GM18526 (cell line): ENCODE results near the gene ARHGEF19.

Experiments
- POLR2A ChIP-seq: IDR thresholded peaks from 3 replicates; pipeline ENCODE4 v1.6.1; 2011; ENCODE audit not compliant: insufficient read length; ENCODE audit errors: extremely low read depth

Gene ARHGEF19

GRCh38 chr1:16212251-16212961 lies at the start of gene ARHGEF19:
ARHGEF19 (minus strand) TSS chr1:16212652; CDS start chr1:16209054, 3,598 bp downstream.
- no peak for TF ChIP-seq POLR2A

DNA sequence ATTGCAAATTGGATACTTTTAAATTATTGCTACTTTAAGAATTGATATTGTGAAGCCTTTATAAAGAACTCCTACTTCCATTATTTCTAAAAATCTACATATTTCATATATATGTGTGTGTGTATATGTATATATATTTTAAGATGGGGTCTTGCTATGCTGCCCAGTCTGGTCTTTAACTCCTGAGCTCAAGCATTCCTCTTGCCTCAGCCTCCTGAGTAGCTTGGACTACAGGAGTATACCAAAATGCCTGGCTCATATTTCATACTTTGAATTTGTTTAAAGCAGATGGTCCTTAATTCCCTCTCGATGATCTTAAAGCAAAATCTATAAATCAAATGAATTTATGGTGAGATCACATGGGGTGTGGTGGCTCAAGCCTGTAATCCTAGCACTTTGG lies 49.6 kb upstream of the ARHGEF19 start:
- TF ChIP-seq POLR2A: no peak

DNA sequence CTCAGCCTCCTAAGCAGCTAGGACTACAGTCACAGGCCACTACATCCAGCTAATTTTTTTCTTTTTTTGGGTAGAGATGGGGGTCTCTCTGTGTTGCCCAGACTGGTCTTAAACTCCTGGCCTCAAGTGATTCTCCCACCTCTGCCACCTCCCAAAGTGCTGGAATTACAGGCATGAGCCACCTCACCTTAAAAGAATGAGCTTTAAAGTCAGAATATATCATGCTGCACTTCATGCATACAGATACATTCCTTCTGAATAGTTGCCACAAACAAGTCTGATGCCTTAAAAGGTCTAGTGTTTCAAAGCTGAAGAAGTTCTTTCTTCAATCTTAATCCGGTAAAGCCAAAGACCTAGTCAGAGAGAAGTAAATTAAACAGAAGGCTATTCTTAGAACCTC lies 48.4 kb upstream of the ARHGEF19 start:
- TF ChIP-seq POLR2A: no peak

DNA sequence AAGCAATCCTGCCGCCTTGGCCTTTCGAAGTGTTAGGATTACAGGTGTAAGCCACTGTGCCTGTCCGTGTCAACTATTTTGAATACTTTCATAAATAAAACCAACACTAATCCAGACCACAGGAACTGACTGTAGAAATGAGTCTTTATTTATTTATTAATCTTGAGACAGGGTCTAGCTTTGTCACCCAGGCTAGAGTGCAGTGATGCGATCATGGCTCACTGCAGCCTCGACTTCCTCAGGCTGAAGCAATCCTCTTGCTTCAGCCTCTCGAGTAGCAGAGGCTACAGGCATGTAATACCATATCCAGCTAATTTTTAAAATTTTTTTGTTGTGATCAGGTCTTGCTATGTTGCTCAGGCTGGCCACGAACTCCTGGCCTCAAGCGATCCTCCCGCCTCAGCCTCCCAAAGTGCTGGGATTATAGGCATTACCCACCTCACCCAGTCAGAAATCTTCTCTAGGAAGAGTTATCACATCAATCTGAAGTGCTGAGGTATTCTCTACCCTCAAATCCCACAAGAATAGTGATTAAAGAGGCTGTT lies 46.2 kb upstream of the ARHGEF19 start:
- TF ChIP-seq POLR2A: no peak

- no peak for TF ChIP-seq POLR2A
Measured at GRCh38 chr1:16257968-16258367, 45.5 kb upstream of the ARHGEF19 start.

DNA sequence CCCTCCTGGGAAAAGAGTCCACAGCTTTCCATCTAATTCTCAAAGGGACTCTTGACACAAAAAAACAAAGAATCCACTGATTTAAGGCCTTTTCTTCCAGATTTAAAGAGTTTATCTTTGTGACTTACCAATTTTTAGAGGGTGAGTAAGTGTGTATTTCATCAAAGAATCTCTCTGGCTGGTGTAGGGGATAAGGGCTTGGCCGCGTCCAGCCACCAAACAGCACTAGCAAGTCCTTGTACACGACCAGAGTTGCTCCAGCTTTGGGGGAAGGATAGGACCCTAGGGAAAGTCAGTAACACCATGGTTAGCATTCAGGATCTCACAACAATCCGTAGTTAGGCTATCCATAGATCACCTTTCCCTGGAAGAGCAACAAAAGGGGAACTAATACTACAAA lies 44.0 kb upstream of the ARHGEF19 start:
- TF ChIP-seq POLR2A: no peak

- TF ChIP-seq POLR2A: no peak
Measured at GRCh38 chr1:16254263-16254928, 41.9 kb upstream of the ARHGEF19 start.

- no peak for TF ChIP-seq POLR2A
Measured at GRCh38 chr1:16253332-16253922, 41.0 kb upstream of the ARHGEF19 start.

GRCh38 chr1:16252912-16253311 lies 40.5 kb upstream of the ARHGEF19 start:
- TF ChIP-seq POLR2A: no peak

- TF ChIP-seq POLR2A: no peak
Measured at GRCh38 chr1:16251381-16251780, 38.9 kb upstream of the ARHGEF19 start.

GRCh38 chr1:16250524-16251251 lies 38.2 kb upstream of the ARHGEF19 start:
- no peak for TF ChIP-seq POLR2A

DNA sequence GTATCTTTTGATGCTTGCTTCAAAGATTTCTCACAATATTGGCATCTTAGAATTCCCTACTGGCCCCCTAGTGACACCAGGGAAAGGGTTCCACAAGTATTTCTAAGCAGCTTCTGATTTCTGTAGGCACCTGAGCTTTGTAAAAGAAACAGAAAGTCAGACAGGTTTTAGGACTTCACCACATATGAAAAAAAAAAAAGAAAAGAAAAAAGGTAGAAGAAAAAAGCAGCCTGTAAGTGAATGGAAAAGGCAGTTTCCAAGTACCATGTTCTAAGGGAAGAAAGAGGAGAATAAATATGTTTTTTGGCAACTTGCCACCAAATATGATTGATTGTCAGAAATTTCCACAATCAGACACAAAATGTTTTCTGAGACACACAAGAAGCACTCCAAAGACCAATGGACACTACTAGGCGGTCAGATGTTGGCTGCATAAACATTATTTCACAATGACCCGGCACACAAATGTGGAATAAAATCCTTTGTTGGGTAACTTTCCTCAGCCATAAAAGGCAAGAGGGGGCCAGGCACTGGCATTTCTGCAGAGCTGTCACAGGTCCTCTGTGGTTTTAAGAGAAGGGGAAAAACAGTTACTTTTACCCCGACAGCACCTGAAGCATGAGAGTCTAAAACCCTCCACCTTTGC lies 37.3 kb upstream of the ARHGEF19 start:
- no peak for TF ChIP-seq POLR2A

GRCh38 chr1:16248603-16249516 lies 36.4 kb upstream of the ARHGEF19 start:
- TF ChIP-seq POLR2A: no peak

DNA sequence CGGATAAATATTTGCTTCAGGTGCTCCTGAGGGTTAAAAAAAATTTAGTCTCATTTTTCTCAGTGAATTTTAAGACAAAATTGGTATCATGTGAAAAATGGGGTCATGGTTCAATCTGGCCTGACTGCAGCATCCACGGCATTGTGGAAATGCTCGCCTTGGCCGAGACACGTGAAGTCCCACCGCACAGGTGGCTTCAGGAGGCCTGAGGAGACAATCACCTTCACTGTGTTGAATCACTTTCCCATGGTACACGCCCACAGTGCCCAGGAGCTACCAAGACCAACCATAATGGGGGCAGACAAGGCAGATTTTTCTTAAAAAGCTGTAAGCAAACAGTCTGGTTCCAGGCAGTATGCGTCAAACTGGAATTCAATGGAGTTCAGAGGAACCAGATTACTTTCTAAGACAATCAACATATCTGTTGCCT lies 35.6 kb upstream of the ARHGEF19 start:
- no peak for TF ChIP-seq POLR2A
